Urinary bladder (tissue), 4 donors: ENCODE data around the gene OR1M1. TPM values are rescaled to one million over a fixed set of nuclear protein-coding genes. Genes with fewer than 3 reads are reported as not detected.

Source experiments
- DNase-seq: peaks from one replicate; pipeline ENCODE4 v3.0.0-alpha.2; 2015; ENCODE audit errors: extremely low spot score
- H3K27ac ChIP-seq: one replicate; pipeline ENCODE4 v1.5.1; 2013; ENCODE audit warnings: low read depth, mild to moderate bottlenecking, moderate library complexity
- H3K36me3 ChIP-seq: one replicate; pipeline ENCODE4 v1.6.1; 2013; ENCODE audit warnings: mild to moderate bottlenecking, moderate library complexity; ENCODE audit not compliant: insufficient read depth
- H3K4me1 ChIP-seq: one replicate; pipeline ENCODE4 v1.6.1; 2013; ENCODE audit warnings: mild to moderate bottlenecking, moderate library complexity; ENCODE audit not compliant: insufficient read depth
- H3K4me3 ChIP-seq: one replicate; pipeline ENCODE4 v1.5.1; 2013; ENCODE audit warnings: low read depth, low read length
- WGBS: extraction: QIAGEN DNeasy Blood & Tissue Kit; methylation state at CpG from one replicate; pipeline ENCODE4 v1.1.7; 2013; 5-methylcytosine and 5-hydroxymethylcytosine counted together
- polyA plus RNA-seq: library from polyadenylated mRNA; stranded (reverse); fragments of 200-250 nt; gene quantifications from one replicate; pipeline ENCODE4 v1.2.3, GENCODE V29; 2013
- small RNA-seq: library from RNA; depleted of rRNA; stranded (forward); fragments of <200 nt; gene quantifications from one replicate; pipeline ENCODE3, GENCODE V24; 2014
- total RNA-seq: library from RNA; depleted of rRNA; stranded (reverse); fragments of >200 nt; gene quantifications from one replicate; pipeline ENCODE4 v1.2.3, GENCODE V29; 2014
- donor health status: healthy with polysubstance abuse.
- donor health status: healthy.

OR1M1 gene
- total and polyA plus RNA-seq, 2 donors, result not detected

DNA sequence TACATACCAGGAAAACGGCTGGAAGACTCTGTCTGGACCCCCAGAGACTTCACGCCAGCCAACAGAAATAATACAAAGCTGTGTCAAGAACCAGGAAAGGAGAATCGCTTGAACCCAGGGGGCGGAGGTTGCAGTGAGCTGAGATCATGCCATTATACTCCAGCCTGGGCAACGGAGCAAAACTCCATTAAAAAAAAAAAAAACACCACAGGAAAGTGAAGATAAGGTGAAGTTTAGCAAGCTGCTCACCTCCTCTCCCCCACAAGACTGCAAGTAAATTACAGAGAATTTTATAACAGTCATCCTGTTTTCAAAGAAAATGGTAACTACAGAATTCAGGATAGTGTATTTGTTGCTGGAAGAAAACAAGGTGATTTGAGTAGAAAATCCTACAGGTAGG is 29.7 kb downstream of the OR1M1 start:
- Histone ChIP-seq H3K4me1 (no peaks in the 10 kb centered on the region), H3K36me3 (no peaks in the 10 kb centered on the region), H3K4me3 (no peak overlapping the region), H3K27ac (no peak overlapping the region)
- no peak for DNase-seq
- WGBS, result 59% methylated on average over 5 of the region's 5 CpGs

DNA sequence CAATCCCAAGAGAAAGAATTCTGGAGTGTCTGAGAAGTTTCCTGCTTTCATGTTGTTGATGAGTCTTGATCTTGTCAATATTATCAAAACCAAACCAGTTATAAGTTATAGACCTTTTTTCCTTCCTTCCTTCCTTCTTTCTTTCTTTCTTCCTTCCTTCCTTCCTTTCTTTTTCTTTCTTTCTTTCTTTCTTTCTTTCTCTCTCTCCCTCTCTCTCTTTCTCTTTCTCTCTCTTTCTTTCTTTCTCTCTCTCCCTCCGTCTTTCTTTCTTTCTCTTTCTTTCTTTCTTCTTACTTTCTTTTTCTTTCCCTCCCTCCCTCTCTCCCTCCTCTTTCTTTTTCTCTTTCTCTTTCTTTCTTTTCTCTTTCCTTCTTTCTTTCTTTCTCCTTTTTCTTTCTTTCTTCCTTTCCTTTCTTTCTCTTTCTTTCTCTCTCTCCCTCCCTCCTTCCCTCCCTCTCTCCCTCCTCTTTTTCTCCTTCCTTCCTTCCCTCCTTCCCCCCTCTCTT is 40.1 kb downstream of the OR1M1 start, which contains the start of gene OR7G3:
TSS of gene OR7G3 (minus strand) at position 51 of the 506 bp plus-strand sequence. CDS start at position 51, 0 bp downstream.
- Histone ChIP-seq H3K36me3 (no peaks in the 10 kb centered on the region), H3K27ac (no peak within 1 kb of the TSS), H3K4me3 (no peak within 1 kb of the TSS), H3K4me1 (no peaks in the 10 kb centered on the region)
- DNase-seq, result no peak
- 80% methylated on average over 1 of the region's 1 CpG for WGBS

DNA sequence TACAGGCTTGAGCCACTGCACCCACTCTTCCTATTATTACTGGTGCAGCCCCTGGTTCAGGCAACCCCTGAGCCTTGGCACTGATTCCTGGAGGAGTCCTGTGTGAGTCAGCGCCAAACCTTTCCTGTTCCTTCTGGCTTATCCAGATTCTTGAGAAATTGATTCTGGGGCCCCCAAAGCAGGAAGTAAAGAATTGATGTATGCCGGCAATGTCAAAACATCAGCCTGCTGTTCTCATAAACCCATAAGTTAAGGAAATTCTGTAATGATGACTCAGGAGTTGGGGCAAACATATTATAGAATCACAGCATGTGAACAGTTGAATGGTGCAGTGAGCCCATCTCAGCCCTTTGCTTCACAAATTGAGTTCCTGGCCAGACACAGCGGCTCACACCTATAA is 41.3 kb downstream of the OR1M1 start:
- no peaks in the 10 kb centered on the region for H3K4me1 ChIP-seq

DNA sequence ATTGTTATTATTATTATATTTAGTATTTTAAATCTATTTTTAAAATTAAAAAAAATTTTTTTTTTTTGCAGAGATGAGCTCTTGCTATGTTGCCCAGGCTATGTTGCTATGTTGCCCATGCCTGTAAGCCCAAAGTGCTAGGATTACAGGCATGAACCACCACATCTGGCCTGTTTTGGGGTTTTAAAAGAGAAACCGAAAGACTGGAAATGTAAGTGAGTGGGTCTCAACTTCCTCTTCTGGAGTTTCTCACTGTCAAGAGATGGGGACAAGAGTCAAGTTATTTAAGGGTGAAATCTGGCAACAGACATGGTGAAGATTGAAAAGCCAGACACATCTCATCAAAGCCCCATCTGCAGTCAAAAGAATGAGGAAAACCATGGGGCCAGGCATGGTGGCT is 44.1 kb downstream of the OR1M1 start:
- no peak for DNase-seq
- no peak overlapping the region for H3K27ac ChIP-seq
- H3K4me3 ChIP-seq, result no peak overlapping the region
- no peaks in the 10 kb centered on the region for H3K4me1 ChIP-seq
- H3K36me3 ChIP-seq, result no peaks in the 10 kb centered on the region
- WGBS, result 45% methylated on average over 1 of the region's 1 CpG

More for the DNA sequence above, 41.3 kb downstream of the OR1M1 start:
- 70% methylated on average over 3 of the region's 3 CpGs for WGBS
- Histone ChIP-seq H3K4me3 (no peak overlapping the region), H3K27ac (no peak overlapping the region), H3K36me3 (no peaks in the 10 kb centered on the region)
- no peak for DNase-seq

- WGBS, result 63% methylated on average over 5 of the region's 5 CpGs
- Histone ChIP-seq H3K27ac (no peak overlapping the region), H3K36me3 (no peaks in the 10 kb centered on the region), H3K4me3 (no peak overlapping the region), H3K4me1 (no peaks in the 10 kb centered on the region)
- no peak for DNase-seq
Measured at GRCh38 chr19:9132422-9132821, 45.6 kb downstream of the OR1M1 start.

GRCh38 chr19:9139609-9140158 is 52.8 kb downstream of the OR1M1 start:
- 30% methylated on average over 8 of the region's 8 CpGs for WGBS
- Histone ChIP-seq H3K27ac (peak overlapping the region; percentile 43), H3K36me3 (no peaks in the 10 kb centered on the region), H3K4me1 (no peaks in the 10 kb centered on the region), H3K4me3 (peak overlapping the region; percentile 70)
- no peak for DNase-seq

DNA sequence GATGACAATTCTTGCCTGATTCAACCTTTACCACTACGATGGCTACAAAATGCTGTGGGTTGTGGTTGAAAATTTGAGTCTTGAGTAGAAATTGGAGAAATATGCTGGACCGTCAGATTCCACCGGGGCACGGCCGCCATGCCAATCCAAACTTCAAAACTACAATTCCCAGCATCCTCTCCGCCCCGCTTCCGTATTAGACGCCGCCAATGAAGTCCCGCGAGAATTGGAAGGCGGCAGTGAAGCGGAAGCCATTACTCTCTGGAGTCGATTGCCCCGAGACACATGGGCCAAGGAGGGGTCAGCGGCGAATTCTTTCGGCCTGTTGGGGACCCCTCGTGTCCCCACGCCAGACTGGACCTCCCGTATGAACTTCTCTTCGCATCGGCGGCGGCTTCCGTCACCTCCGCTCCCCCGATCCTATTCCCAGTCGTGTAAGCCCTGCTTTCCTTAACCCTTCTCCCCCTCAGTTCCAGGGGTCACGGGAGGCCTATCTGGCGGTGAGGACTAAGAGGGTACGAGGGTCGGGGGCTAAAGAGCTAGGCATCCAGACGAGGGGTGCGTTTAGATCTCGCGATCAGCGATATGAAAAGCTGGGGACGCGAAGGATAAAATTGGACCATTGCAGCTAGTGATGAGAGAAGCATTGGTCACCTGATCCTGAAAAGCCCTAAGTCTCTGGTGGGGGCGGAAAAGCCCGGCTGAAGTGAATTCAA is 53.5 kb downstream of the OR1M1 start, which contains the start of gene ZNF317:
TSS of gene ZNF317 (plus strand) at position 239 of the 716 bp plus-strand sequence. CDS start 15,620 bp downstream, outside the sequence.
- WGBS, result under 1% methylated on average over 43 of the region's 43 CpGs
- Histone ChIP-seq H3K4me3 (peak within 1 kb of the TSS; percentile 70), H3K27ac (peak within 1 kb of the TSS; percentile 44), H3K4me1 (no peaks in the 10 kb centered on the region), H3K36me3 (no peaks in the 10 kb centered on the region)
- DNase-seq, result peak; percentile 92

DNA sequence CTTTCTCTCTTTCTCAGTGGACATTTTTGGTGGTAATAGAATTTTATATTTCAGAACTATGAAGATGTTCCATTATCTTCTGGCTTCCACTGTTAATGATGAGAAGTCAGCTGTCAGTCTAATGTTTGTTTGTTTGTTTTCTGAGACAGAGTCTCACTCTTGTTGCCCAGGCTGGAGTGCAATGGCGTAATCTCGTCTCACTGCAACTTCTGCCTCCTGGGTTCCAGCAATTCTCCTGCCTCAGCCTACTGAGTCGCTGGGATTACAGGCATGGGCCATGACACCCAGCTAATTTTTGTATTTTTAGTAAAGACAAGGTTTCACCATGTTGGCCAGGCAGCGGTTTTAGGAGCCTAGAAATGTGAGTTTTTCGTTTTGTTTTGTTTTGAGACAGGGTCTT is 58.1 kb downstream of the OR1M1 start:
- WGBS, result 97% methylated on average over 5 of the region's 5 CpGs
- no peak for DNase-seq
- H3K4me1 ChIP-seq, result no peaks in the 10 kb centered on the region
- no peaks in the 10 kb centered on the region for H3K36me3 ChIP-seq
- no peak overlapping the region for H3K4me3 ChIP-seq
- H3K27ac ChIP-seq, result no peak overlapping the region

Small RNAs within 50 kb of the gene (small RNA-seq; reads per million reads assigned to genes)
- not detected for gene OR1M4P

Other genes with a start within 250 kb of the OR1M1 start
- gene MUC16, start 76.7 kb upstream of the OR1M1 start, total RNA-seq, result under 0.01 TPM
- gene MUC16, start 76.7 kb upstream of the OR1M1 start, polyA plus RNA-seq, result not detected
- not detected for gene OR7G2, start 20.4 kb downstream of the OR1M1 start, total RNA-seq
- not detected for gene OR7G2, start 20.4 kb downstream of the OR1M1 start, polyA plus RNA-seq
- not detected for gene OR7G1, start 28.7 kb downstream of the OR1M1 start, total RNA-seq
- gene OR7G1, start 28.7 kb downstream of the OR1M1 start, polyA plus RNA-seq, result not detected
- gene OR7G3, start 39.9 kb downstream of the OR1M1 start, total RNA-seq, result not detected
- not detected for gene OR7G3, start 39.9 kb downstream of the OR1M1 start, polyA plus RNA-seq
- 14.0 TPM for gene ZNF317, start 53.3 kb downstream of the OR1M1 start, total RNA-seq
- gene ZNF317, start 53.3 kb downstream of the OR1M1 start, polyA plus RNA-seq, result 17.0 TPM
- not detected for gene OR7D2, start 91.9 kb downstream of the OR1M1 start, total RNA-seq
- gene OR7D2, start 91.9 kb downstream of the OR1M1 start, polyA plus RNA-seq, result 0.03 TPM
- gene OR7D4, start 132.5 kb downstream of the OR1M1 start, total RNA-seq, result not detected
- gene OR7D4, start 132.5 kb downstream of the OR1M1 start, polyA plus RNA-seq, result not detected
- gene OR7E24, start 163.9 kb downstream of the OR1M1 start, total RNA-seq, result not detected
- not detected for gene OR7E24, start 163.9 kb downstream of the OR1M1 start, polyA plus RNA-seq
- 15.2 TPM for gene ZNF699, start 222.8 kb downstream of the OR1M1 start, total RNA-seq
- gene ZNF699, start 222.8 kb downstream of the OR1M1 start, polyA plus RNA-seq, result 5.3 TPM
- 64.5 TPM for gene ZNF559, start 237.1 kb downstream of the OR1M1 start, total RNA-seq
- 20.8 TPM for gene ZNF559, start 237.1 kb downstream of the OR1M1 start, polyA plus RNA-seq